HG02623 (cell line): ENCODE measurements around the gene GAPDHS.

Source experiments
- ATAC-seq: cut with Tn5 transposase; IDR thresholded peaks from one replicate; pipeline ENCODE4 v1.9.1; 2021; ENCODE audit warnings: moderate library complexity; ENCODE audit not compliant: unreplicated experiment

Gene GAPDHS

GRCh38 chr19:35534803-35535480 lies 1.7 kb downstream of the GAPDHS start:
- no peak for ATAC-seq

GRCh38 chr19:35539314-35539713 lies 6.1 kb downstream of the GAPDHS start:
- no peak for ATAC-seq

- no peak for ATAC-seq
These were observed 6.6 kb downstream of the GAPDHS start for GRCh38 chr19:35539850-35540249.

GRCh38 chr19:35540356-35540927 lies 7.2 kb downstream of the GAPDHS start:
- no peak for ATAC-seq

GRCh38 chr19:35542209-35542608 lies 9.0 kb downstream of the GAPDHS start:
- no peak for ATAC-seq

GRCh38 chr19:35543280-35544109 lies 10.2 kb downstream of the GAPDHS start:
- no peak for ATAC-seq

- no peak for ATAC-seq
These were observed 11.0 kb downstream of the GAPDHS start for GRCh38 chr19:35544110-35544802.

- ATAC-seq: peak; percentile 84
These were observed 12.0 kb downstream of the GAPDHS start, which contains the start of gene TMEM147 for GRCh38 chr19:35545001-35545854. TSS of gene TMEM147 (plus strand) at chr19:35545626. CDS start at chr19:35545740, 114 bp downstream.

- no peak for ATAC-seq
These were observed 12.7 kb downstream of the GAPDHS start for GRCh38 chr19:35545855-35546381.

- ATAC-seq: no peak
These were observed 13.3 kb downstream of the GAPDHS start for GRCh38 chr19:35546532-35546931.

GRCh38 chr19:35549174-35549788 lies 16.0 kb downstream of the GAPDHS start:
- ATAC-seq: no peak

- ATAC-seq: no peak
These were observed 16.7 kb downstream of the GAPDHS start for GRCh38 chr19:35549879-35550523.

- ATAC-seq: no peak
These were observed 18.0 kb downstream of the GAPDHS start for GRCh38 chr19:35551091-35551810.

- no peak for ATAC-seq
These were observed 19.5 kb downstream of the GAPDHS start for GRCh38 chr19:35552534-35553384.

GRCh38 chr19:35553385-35554000 lies 20.2 kb downstream of the GAPDHS start:
- no peak for ATAC-seq

GRCh38 chr19:35554076-35554475 lies 20.8 kb downstream of the GAPDHS start:
- no peak for ATAC-seq
